ENCODE results near the gene GRK5.
"Not testable (repeated sequence)": the region's sequence is repeated elsewhere in the genome, so short reads cannot be mapped to it uniquely, and the experiment has no call there.

Gene GRK5

DNA sequence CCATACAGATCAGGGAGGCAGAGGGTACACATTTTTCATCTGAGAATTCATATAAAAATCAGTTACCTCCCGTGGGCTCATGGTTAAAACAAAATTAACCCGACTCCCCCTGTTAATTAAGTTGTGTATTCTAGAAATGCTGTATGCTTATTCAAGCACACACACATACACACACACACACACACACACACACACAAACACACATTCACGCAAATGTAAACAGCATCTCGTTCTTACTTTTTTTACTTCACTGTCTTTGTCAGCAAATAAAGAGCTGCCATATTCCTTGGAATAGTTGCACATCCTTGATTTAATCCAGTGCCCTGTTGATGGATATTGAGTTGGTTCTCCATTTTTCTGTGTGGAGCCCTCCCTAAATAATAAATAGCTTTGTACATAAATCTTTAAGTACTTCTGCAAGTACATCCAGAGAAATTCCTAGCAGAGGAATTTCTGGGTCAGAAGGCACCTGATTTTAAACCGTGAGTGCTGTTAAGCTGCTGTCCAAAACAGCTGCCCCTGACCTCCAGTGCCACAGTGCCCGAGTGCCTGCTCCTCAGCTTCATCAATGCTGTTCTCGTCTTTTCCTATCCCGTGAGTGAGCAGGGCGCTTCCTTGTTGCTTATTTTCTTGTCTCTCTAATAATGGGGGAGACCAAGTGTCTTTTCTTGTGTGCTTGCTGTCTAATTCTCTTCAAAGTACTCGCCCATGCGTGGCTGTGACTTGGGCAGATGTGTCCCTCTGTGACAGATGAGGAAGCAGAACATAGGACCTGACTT lies 217.9 kb downstream of the GRK5 start:
- no peak for DNase-seq

DNA sequence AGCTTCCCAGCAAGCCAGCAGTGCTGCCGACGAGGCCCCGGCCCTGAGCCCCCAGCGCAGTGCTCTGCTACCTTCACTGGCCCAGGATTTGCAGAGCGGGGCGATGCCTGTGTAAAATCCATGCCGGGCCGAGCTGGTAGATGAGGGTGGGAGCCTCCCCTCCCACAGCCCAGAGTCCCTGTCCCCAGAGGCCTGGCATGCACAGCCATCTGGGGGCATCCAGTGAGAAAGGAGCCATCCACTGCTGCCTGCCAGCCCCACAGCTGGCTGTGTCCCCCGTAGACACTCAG lies 218.5 kb downstream of the GRK5 start:
- no peak for DNase-seq

DNA sequence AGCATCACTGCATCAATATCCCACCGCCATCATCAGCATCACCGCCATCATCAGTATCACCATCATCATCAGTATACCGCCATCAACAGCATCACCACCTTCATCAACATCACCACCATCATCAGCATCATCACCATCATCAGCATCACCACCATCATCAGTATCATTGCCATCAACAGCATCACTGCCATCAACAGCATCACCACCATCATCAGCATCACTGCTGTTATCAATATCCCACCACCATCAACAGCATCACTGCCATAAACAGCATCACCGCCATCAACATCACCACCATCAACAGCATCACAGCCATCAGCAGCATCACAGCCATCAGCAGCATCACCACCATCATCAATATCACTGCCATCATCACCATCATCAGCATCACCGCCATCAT lies 219.3 kb downstream of the GRK5 start:
- DNase-seq, result no peak

GRCh38 chr10:119427263-119427864 lies 220.0 kb downstream of the GRK5 start:
- DNase-seq, result no peak

GRCh38 chr10:119428789-119429188 lies 221.4 kb downstream of the GRK5 start:
- DNase-seq, result peak; percentile 38

GRCh38 chr10:119429771-119430170 lies 222.4 kb downstream of the GRK5 start:
- DNase-seq, result no peak

DNA sequence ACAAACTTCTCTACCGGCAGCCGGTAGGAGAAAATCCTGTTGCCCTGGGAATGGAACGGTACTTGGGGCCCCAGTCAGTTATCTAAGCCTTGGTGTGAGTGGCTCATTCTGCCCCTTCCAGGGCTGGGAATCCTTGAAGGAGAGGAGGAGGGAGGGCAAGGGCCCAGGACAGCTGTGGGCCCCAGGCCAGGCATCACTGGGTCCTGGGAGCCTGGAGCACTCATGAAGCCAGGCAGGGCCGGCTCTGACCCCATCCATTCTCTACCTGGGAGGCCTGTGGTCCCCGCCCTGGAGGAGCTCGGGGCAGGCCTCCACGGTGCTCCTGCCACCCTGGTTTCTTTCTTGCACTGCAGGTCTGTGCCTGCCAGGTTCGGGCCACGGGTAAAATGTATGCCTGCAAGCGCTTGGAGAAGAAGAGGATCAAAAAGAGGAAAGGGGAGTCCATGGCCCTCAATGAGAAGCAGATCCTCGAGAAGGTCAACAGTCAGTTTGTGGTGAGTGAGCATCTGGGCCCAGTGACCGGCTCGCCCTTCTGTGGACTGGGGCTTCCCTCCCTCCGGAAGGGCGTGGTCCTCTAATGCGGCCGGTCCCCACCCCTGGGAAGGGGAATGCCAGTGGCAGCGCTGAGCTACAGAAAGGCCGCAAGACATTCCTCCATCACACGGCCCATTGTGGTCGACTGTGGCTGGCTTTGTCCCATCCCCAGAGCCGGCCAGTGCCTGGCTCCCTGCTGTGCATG lies 223.8 kb downstream of the GRK5 start:
- DNase-seq, result no peak

DNA sequence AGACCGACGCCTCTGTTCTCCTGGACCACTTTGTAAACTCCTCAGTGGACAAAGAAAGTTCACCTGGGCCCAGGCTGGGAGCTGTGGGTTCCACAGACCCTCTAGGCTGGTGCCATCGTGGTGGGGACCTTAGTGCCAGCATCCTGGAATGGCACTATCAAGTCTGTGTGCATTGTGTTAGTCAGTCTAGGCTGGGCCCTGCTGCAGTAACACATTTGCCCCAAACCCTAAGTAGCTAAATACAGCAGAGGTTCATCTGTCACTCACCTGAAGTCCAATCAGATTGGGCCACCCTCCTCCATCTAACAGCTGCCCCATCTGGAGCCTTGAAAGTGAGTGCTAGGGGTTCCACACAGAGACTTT lies 224.4 kb downstream of the GRK5 start:
- no peak for DNase-seq

- DNase-seq, result not testable (repeated sequence)
Measured at GRCh38 chr10:119434942-119435341, 227.6 kb downstream of the GRK5 start.

- no peak for DNase-seq
Measured at GRCh38 chr10:119438717-119439116, 231.3 kb downstream of the GRK5 start.

DNA sequence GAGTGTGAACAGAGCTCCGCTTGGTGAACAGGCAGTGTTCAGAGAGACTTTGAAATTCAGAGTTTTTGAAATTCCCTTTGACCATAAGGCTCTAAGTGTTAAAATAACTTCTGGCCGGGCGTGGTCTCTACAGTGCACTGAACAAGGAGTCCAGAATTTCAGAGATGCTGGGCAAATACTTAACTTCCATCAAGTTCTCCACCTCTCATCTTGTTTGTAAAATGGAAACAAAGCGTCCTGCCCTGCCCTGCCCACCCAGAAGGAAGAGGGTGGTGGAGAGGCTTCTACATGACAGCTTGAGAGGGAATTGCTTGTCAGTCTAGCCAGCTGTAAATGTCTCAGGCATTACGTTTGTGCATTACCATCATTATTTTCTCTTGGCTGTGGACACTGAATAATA lies 232.6 kb downstream of the GRK5 start:
- DNase-seq, result no peak

DNA sequence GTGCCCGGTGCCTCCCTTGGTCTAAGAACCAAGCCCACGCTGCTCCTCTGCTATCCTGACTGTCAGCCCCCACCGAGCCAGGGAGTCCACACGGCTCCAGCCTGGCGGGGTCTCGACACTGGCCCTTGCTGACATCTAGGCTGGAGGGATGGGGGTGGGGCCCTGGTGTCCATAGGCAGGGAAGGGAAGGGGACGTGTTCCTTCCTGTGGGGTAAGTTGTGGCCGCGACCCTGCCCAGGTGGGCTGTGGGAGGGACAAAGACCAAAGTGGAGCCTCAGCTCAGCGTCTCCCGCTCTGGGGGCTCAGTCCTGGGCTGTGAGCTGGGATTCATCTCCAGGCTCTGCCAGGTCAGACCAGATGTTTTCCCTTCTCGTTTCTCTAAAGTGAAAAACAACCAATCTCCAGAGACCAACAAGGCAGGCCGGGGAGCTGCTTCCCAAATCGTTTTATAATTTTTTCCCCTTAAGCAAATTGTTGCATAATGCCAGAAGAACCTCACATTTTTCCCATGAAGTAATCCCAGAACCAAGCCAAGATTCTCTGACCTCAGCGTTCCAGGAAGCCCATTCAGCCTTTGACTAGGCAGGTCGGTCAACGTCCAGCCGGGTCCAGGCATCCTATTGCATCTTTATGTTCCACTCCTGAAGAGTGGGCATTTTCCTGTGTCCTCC lies 233.9 kb downstream of the GRK5 start:
- no peak for DNase-seq

- peak; percentile 21 for DNase-seq
Measured at GRCh38 chr10:119441921-119442757, 234.8 kb downstream of the GRK5 start.

GRCh38 chr10:119442758-119443060 lies 235.3 kb downstream of the GRK5 start:
- no peak for DNase-seq

DNA sequence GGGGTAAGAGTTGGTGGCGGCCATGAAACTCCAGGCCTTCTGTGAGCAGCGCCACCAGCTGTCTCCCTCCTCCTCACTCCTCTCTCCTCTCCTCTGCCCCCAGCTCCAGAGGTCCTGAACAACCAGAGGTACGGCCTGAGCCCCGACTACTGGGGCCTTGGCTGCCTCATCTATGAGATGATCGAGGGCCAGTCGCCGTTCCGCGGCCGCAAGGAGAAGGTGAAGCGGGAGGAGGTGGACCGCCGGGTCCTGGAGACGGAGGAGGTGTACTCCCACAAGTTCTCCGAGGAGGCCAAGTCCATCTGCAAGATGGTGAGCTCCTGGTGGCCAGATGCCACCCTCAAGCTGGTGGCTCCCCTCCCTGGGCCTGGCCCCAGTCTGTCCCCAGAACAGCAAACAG lies 236.1 kb downstream of the GRK5 start:
- no peak for DNase-seq

- no peak for DNase-seq
Measured at GRCh38 chr10:119443970-119444660, 236.7 kb downstream of the GRK5 start.

- DNase-seq, result no peak
Measured at GRCh38 chr10:119444866-119445265, 237.5 kb downstream of the GRK5 start.

DNA sequence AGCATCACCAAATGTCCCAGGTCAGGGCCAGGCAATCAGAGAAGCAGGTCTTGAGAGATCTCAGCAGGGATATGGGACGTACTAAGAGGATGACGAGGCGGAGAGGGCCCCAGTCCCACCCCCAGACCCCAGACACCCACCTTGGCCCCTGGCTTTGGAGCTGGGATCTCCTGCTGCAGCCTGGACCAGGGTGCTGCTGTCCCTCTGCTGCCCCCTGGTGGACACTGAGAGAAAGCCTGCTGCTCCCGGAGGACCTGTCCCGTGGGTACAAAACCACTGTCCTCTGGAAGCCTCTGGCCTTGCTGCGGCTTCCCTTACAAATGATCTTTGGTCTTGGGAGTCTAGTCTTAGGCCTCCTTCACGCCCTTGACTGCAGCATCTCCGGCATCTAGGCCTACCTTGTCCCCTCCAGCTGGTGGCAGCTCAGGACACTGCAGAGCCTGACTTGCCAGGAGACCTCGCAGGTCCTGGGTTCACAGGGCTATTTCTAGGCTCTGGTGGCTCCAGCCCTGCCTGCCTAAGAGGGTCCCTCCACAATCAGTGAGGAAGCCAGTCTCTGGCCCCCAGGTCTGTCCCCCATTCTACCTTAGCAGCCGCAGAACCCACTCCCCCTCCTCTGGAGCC lies 238.1 kb downstream of the GRK5 start:
- DNase-seq, result peak; percentile 95

- no peak for DNase-seq
Measured at GRCh38 chr10:119445935-119446317, 238.6 kb downstream of the GRK5 start.

GRCh38 chr10:119446441-119447277 lies 239.3 kb downstream of the GRK5 start:
- DNase-seq, result no peak

DNA sequence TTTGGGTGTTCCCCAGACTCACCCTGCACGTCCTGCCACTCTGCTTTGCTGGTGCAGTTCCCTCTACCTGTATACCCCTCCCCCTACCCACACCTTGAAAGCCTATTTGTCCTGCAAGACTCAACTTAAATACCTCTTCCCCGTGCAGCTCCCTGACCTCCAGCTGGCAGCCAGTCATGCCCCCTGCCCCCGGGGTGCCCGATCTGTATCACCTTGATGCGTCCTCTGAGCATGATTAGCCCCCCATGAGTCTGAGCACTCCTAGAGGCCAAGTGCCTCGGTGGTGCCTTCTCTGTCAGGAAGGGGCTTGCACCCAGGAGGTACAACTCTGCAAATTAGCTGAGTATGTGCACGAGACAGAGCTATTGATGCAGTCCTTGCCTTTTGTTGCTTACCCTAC lies 240.1 kb downstream of the GRK5 start:
- no peak for DNase-seq
